Renal pelvis (tissue), 4 donors: ENCODE results near the gene NFIB. TPM values are rescaled to one million over a fixed set of nuclear protein-coding genes. Genes with fewer than 3 reads are reported as not detected.
A peak's percentile ranks its signal among the peaks of the same experiment; 100 is the strongest.

ENCODE experiments used
- DNase-seq: peaks from one replicate; pipeline ENCODE4 v3.0.0-alpha.2; 2013
- polyA plus RNA-seq, 3 donors: library from polyadenylated mRNA; unstranded; fragments of 120-200 nt; gene quantifications; one replicate each; pipeline ENCODE4 v1.2.1, GENCODE V29; 2013; ENCODE audit not compliant: insufficient read length in 3 of 3

NFIB gene
- polyA plus RNA-seq, 3 donors: 18.4 to 20.3 (median 19.8) TPM

- DNase-seq: peak; percentile 88
These were observed 8.5 kb upstream of the NFIB start for GRCh38 chr9:14322211-14323082.

- DNase-seq: no peak
These were observed 7.7 kb upstream of the NFIB start for GRCh38 chr9:14321517-14322130.

- DNase-seq: no peak
These were observed 6.6 kb upstream of the NFIB start for GRCh38 chr9:14320271-14321181.

- DNase-seq: no peak
These were observed 5.1 kb upstream of the NFIB start for GRCh38 chr9:14318934-14319580.

- no peak for DNase-seq
These were observed 4.4 kb upstream of the NFIB start for GRCh38 chr9:14318361-14318760.

GRCh38 chr9:14317667-14318320, 3.9 kb upstream of the NFIB start:
- no peak for DNase-seq

- no peak for DNase-seq
These were observed 2.8 kb upstream of the NFIB start for GRCh38 chr9:14316602-14317300.

GRCh38 chr9:14315875-14316601, 2.1 kb upstream of the NFIB start:
- peak; percentile 70 for DNase-seq

GRCh38 chr9:14314929-14315874, 1.3 kb upstream of the NFIB start:
- peak; percentile 79 for DNase-seq

GRCh38 chr9:14314424-14314928, 535 bp upstream of the NFIB start:
- DNase-seq: peak; percentile 80

GRCh38 chr9:14313378-14313940, 482 bp downstream of the NFIB start:
- peak; percentile 57 for DNase-seq

GRCh38 chr9:14312719-14313377, 1.1 kb downstream of the NFIB start:
- no peak for DNase-seq

- no peak for DNase-seq
These were observed 1.8 kb downstream of the NFIB start for GRCh38 chr9:14311956-14312685.

- DNase-seq: no peak
These were observed 2.6 kb downstream of the NFIB start for GRCh38 chr9:14311171-14311949.

GRCh38 chr9:14310311-14310710, 3.6 kb downstream of the NFIB start:
- DNase-seq: no peak

GRCh38 chr9:14309403-14309802, 4.5 kb downstream of the NFIB start:
- DNase-seq: no peak
